ENCODE data around the gene COL4A2.
"Not testable (repeated sequence)": the region's sequence is repeated elsewhere in the genome, so short reads cannot be mapped to it uniquely, and the experiment has no call there.

COL4A2 gene

GRCh38 chr13:110445722-110446574 is 138.9 kb downstream of the COL4A2 start:
- DNase-seq: no peak

- DNase-seq: no peak
Measured at GRCh38 chr13:110446575-110446890, 139.4 kb downstream of the COL4A2 start.

- DNase-seq: no peak
Measured at GRCh38 chr13:110447058-110447511, 140.0 kb downstream of the COL4A2 start.

DNA sequence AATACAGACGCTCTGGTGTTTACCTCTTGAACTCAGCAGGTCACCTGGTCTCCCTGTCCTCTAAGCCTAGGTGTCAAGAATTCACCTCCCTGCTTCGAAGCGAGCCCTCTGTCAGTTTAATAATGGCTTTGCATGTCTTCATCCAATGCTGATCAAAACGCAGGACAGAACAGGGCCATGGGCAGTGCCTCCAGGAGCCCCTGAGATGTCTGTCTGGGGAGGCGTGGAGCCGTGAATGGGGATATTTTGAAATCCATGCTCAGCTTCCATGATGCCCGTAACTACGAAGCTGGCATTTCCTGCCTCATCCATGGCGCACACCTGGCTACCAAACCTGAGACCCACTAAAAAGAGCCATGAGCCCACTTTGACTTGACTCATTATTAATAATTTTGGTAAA is 140.7 kb downstream of the COL4A2 start:
- DNase-seq: no peak

DNA sequence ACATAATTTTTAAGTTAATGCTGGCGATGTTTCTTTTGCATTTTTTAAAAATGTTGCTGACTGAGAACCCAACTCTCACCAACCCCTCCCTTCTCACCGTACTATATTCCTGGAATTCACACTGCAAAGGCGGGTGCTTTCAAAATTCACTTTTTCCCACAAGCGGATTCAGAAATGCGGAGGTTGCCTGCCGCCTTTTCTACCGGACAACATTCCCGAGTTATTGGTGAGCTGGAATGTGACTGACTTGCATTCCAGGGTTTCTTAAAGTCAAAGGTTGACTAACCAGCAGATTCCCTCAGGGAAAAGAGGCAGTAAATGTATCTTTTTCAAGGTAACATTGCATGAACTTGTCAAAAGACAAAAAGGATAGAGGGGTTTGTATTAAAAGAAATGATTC is 141.1 kb downstream of the COL4A2 start:
- no peak for DNase-seq

- no peak for DNase-seq
Measured at GRCh38 chr13:110448677-110449076, 141.6 kb downstream of the COL4A2 start.

GRCh38 chr13:110449219-110450015 is 142.3 kb downstream of the COL4A2 start:
- DNase-seq: no peak

DNA sequence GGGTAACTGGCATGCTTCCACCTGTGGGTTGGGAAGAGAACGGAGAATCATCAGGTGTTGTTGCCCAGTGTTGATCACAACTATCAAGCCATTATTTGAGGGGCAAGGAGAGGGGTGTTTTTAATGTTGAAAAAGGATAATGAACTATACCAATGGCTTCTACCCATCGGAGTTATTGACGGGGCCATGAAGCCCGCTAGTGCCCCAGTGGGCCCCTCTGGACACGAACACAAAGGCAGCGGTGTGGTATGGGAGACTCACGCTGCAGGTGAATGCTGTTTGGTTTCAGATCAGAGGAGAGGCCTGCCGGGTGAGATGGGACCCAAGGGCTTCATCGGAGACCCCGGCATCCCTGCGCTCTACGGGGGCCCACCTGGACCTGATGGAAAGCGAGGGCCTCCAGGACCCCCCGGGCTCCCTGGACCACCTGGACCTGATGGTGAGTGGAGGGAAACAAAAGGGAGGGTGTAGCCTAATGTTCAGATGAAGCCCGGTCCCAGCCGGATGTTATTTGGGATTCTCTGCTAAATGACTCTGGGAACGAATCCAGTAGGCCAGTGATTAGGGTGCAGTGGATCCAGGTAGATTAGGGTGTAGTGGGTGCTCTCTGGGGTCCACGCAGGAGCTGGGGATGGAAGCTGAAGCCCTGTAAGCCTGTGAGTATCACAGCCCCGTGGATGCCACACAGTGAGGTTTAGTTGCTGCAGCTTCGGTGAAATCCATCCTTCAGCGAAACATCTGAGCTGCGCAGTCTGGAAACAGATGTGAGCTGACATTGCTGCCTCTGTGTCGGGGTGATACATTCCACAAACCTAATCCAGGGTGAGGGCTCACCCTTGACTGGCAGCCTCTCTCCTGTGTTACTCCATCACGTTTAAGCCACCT is 143.2 kb downstream of the COL4A2 start:
- DNase-seq: no peak

GRCh38 chr13:110450941-110451730 is 144.1 kb downstream of the COL4A2 start:
- no peak for DNase-seq

DNA sequence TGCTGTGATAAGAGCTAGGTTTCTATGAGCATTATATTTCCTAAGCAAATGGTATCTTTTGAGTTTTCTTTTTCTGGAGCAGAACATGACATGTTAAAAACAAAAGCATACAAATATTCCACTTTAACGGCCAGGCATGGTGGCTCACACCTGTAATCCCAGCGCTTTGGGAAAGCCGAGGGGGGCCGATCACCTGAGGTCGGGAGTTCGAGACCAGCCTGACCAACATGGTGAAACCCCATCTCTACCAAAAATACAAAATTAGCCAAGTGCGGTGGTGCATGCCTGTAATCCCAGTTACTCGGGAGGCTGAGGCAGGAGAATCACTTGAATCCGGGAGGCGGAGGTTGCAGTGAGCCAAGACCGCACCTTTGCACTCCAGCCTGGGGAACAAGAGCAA is 146.0 kb downstream of the COL4A2 start:
- DNase-seq: not testable (repeated sequence)

DNA sequence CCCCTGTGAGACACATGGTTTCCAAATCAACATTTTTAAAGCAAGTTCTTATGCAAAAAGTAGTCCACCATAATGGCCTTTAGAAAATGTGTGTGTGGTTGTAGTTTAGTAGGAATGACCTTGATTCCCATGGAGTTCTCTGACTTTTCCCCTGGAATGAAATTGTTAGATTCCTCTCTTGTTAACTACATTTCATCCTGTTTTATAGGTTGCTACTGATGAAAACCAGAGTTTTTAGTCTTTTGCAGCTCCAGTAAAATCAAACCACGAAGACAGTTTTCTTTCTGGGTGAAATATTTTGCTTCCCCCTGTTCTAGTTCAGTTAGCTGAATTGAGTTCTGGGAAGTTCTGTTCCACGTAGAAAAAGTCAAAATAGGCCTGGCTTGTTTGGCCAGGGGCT is 146.7 kb downstream of the COL4A2 start:
- no peak for DNase-seq

DNA sequence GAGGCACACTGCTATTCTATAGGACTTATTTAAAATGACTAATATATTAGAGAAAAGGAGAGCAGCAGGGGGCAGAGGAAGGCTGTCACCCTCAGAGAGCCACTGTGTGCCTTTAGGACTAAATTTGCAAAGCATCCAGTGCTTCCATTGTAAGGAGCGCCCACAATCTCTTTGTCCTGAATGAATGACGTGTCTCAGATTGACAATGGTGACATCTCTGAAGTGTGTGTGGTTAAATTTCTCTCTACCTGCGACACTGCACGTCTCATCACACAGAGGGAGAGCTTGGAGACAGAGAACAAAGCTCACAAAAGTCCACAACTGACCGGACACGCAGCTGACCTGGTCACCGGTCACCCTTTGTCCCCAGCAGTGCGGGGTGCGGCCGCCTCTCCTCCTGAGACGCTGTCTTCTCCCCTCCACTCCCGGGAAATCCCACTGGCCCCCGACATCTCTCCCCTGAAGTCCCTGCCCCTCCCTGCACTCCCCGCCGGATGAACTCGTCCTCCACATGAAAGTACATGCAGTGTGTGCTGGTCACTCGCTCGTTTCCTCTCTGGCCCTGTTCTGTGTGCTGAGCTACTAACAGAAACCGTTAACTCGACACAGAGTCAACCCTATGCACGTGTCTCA is 147.3 kb downstream of the COL4A2 start:
- DNase-seq: no peak

DNA sequence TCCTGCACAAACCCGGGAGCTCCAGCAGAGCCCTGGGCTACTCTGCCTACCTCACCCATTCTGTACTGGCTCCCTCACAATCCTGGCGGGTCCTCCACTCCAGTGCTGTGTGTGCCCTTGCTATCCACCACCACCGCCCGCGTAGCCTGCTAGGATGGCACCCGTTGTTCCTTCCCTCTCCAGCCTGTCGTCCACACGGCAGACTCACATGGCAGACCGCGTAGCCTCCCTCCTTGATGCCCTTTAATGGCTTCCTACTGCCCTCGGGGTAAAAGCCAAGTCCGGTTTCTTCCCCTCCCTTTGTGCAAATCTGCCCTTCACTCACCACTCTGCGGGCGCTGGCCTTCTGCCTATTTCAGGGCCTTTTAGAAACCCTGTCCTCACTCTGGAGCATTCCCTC is 147.9 kb downstream of the COL4A2 start:
- no peak for DNase-seq

GRCh38 chr13:110455444-110455843 is 148.4 kb downstream of the COL4A2 start:
- no peak for DNase-seq

DNA sequence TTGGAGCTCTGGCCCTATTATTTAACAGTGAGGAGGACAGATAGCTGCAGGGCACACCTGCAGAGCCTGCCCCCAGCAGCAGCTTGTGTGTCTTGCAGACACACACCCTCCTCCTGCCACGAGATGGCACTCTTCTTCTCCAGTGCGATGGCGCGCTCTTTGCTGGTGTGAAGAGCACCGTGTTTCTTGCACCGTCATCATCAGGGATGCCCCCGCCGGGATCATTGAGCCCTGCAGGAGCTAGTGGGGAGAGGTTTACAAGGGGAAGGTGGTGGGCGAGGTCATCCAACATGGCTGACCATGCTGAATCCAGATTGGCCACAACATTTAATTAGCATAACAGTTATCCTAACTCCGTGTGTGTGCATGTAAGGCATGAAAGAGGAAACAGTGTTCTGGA is 148.9 kb downstream of the COL4A2 start:
- DNase-seq: peak; percentile 45

GRCh38 chr13:110456550-110456949 is 149.5 kb downstream of the COL4A2 start:
- DNase-seq: no peak

GRCh38 chr13:110457361-110457760 is 150.3 kb downstream of the COL4A2 start:
- no peak for DNase-seq

DNA sequence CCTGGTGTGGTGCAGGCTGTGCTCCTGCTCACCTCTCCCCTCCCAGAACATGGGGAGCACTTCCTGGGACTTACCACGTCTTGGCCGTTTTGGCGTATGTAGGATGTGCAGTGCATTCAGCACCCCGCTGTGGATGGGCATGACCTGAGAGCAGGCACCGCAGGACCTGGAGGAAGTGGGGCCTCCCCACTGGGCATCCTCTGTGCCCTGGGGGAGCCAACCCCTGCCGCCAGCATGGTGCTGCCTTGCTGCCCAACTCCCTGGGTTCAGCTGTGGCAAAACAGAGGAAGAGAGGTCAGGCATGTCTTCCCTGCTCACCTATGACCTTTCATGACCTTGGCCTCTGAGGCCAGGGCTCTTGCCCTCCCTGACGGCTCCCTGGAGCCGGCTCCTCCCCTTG is 150.9 kb downstream of the COL4A2 start:
- DNase-seq: no peak

- no peak for DNase-seq
Measured at GRCh38 chr13:110458594-110459365, 151.7 kb downstream of the COL4A2 start.

DNA sequence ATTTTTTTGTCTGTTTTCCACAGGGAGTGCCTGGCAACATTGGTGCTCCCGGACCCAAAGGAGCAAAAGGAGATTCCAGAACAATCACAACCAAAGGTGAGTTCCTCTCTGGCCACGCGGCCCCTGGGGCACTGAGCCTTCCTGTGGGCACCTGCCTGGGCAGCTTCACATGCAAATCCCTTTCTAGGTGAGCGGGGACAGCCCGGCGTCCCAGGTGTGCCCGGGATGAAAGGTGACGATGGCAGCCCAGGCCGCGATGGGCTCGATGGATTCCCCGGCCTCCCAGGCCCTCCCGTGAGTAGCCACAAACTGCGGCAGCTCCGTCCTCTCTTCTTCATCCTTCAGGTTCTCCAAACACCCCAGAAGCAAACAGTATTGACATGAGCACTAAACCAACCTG is 155.0 kb downstream of the COL4A2 start:
- no peak for DNase-seq

GRCh38 chr13:110463156-110463555 is 156.1 kb downstream of the COL4A2 start:
- DNase-seq: no peak

All from activated CD4-positive, alpha-beta T cell treated with anti-CD3 and anti-CD28 coated beads, Interleukin-2, amount 50 U/mL, for 4 hours (primary cell).